IMR-90 (cell line): Measurements from ENCODE around the gene GREB1L.

ENCODE experiments used
- BHLHE40 ChIP-seq: fragments of 150-350 bp; IDR thresholded peaks from 2 replicates; pipeline ENCODE4 v1.6.1; 2016; ENCODE audit warnings: mild to moderate bottlenecking, low read depth, low read length
- MAZ ChIP-seq: IDR thresholded peaks from 2 replicates; pipeline ENCODE4 v1.6.1; 2012; ENCODE audit warnings: low read depth, mild to moderate bottlenecking, low read length, improper control_type of control experiment, moderate library complexity, borderline replicate concordance
- MXI1 ChIP-seq: IDR thresholded peaks from 2 replicates; pipeline ENCODE4 v1.6.1; 2012; ENCODE audit warnings: low read depth, mild to moderate bottlenecking, low read length, moderate library complexity, borderline replicate concordance
- NFE2L2 ChIP-seq: fragments of 150-350 bp; IDR thresholded peaks from 2 replicates; pipeline ENCODE4 v1.6.1; 2016; ENCODE audit warnings: low read depth, mild to moderate bottlenecking, low read length
- POLR2A ChIP-seq: IDR thresholded peaks from 2 replicates; pipeline ENCODE4 v1.6.1; 2012; ENCODE audit warnings: mild to moderate bottlenecking, low read depth, low read length
- RFX5 ChIP-seq: IDR thresholded peaks from 2 replicates; pipeline ENCODE4 v1.8.0; 2012; ENCODE audit warnings: low read depth, mild to moderate bottlenecking, low read length, moderate library complexity
- TF ChIP-seq, protein P1 (sequence below): conservative IDR thresholded peaks from 2 replicates; pipeline ENCODE4 v1.5.1; 2012; ENCODE audit warnings: mild to moderate bottlenecking, low read depth, low read length, improper control_type of control experiment
- TF ChIP-seq, protein P2 (sequence below): fragments of 150-350 bp; IDR thresholded peaks from 2 replicates; pipeline ENCODE4 v1.6.1; 2017; ENCODE audit warnings: mild to moderate bottlenecking, antibody characterized with exemption, low read length, low read depth

DNA sequence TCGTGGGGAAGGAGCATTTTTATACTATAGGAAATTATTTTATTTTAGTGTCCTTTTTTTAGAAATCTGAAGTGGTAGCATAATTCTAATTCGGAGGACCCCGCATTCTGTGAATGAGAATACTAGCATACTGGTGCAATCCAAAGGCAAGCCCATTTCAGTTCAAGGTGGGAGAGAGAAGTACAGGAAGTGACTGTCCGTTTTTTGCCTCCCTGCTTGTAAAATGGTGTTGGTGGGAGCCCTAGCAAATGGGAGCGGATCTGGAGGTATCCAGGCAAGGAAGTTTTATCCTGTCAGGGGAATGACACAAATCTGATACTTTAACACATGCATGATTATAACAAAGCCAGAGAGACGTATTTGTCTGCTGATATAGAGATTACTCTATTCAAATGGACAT lies 216.8 kb downstream of the GREB1L start:
- TF ChIP-seq MXI1 (no peak), MAZ (no peak), BHLHE40 (no peak), POLR2A (no peak), NFE2L2 (no peak), RFX5 (no peak)
- TF ChIP-seq, protein P1, sequence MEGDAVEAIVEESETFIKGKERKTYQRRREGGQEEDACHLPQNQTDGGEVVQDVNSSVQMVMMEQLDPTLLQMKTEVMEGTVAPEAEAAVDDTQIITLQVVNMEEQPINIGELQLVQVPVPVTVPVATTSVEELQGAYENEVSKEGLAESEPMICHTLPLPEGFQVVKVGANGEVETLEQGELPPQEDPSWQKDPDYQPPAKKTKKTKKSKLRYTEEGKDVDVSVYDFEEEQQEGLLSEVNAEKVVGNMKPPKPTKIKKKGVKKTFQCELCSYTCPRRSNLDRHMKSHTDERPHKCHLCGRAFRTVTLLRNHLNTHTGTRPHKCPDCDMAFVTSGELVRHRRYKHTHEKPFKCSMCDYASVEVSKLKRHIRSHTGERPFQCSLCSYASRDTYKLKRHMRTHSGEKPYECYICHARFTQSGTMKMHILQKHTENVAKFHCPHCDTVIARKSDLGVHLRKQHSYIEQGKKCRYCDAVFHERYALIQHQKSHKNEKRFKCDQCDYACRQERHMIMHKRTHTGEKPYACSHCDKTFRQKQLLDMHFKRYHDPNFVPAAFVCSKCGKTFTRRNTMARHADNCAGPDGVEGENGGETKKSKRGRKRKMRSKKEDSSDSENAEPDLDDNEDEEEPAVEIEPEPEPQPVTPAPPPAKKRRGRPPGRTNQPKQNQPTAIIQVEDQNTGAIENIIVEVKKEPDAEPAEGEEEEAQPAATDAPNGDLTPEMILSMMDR: no peak
- TF ChIP-seq, protein P2, sequence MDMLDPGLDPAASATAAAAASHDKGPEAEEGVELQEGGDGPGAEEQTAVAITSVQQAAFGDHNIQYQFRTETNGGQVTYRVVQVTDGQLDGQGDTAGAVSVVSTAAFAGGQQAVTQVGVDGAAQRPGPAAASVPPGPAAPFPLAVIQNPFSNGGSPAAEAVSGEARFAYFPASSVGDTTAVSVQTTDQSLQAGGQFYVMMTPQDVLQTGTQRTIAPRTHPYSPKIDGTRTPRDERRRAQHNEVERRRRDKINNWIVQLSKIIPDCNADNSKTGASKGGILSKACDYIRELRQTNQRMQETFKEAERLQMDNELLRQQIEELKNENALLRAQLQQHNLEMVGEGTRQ: no peak
